NCI-H1436 treated with DMSO at 0.1 percent for 48 hours (cell line): Measurements from ENCODE around the gene CBLN3.

Experiments used
- DNase-seq: peaks from one replicate; lab custom pipeline; 2025; lab: John Stamatoyannopoulos, UW

CBLN3 gene

GRCh38 chr14:24426150-24426911 lies 3.1 kb downstream of the CBLN3 start:
- DNase-seq, result no peak

GRCh38 chr14:24425704-24426103 lies 3.8 kb downstream of the CBLN3 start:
- DNase-seq, result no peak

- no peak for DNase-seq
Measured at GRCh38 chr14:24422694-24423601, 6.5 kb downstream of the CBLN3 start.

DNA sequence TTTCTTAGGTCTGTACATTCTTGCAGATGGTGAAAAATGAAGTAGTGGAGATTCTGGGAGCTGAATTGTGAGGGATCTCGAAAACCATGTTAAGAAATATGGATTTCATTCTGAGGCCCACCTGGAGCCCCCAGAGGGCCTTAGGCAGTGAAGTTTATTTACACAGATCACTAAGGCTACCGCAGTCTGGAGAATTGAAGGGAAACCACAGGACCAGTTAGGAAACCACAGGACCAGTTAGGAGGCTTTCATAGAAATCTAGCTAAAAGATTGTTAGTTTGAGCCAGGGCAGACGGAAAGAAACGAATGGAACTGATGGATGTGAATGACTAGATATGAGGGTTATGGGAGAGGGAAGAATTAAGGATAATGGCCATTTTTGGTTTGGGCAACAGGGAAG lies 7.2 kb downstream of the CBLN3 start:
- DNase-seq, result no peak

DNA sequence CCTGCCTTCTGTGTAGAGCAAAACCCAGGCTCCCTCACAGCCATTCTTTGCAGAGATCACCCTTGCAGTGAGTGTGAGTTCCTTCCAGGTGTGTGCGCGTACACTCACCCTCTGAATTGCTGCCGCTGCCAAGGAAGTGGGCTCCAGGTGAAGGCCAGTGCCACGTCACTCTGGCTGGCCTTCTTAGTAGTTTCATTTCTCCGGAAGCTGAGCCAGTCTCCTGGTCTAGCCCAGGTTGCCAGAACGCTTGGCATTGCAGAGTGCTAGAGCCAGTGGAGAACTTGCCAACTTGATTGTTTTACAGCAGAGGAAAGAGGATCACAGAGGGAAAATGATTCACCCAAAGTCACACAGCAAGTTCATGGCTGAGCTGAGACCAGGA lies 11.0 kb downstream of the CBLN3 start:
- no peak for DNase-seq

DNA sequence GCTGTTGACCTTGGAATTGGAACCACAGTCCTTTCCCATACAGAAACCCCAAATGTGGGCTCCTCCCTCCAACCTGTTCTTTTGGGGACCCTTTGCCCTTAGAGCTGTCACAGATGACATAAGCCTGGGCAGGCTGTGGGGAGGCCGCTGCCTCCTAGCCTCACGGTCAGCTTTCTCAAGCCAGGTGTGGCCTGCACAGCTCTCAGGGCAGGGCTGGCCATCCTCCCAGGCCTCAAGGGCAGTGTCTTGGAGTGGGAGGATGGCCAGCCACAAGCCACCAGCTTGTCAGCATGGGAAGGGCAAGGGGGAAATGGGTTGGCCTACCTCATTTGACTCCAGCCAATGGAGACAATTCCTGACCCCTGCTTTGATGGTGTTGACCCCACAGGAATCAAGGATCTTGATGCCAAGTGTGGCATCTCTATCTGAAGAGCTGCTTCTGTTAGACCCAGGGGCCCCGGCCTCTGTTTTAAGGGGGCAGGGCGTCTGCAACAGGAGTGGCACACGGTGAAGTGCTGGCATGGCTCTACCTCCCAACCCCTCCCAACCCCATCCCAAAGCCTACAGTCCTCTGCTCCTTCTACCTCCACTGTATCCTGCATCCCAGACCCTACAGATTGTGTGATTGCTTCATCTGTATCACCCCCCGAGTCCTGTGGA lies 11.5 kb downstream of the CBLN3 start:
- no peak for DNase-seq

GRCh38 chr14:24416932-24417619 lies 12.4 kb downstream of the CBLN3 start:
- no peak for DNase-seq

GRCh38 chr14:24416254-24416931 lies 13.1 kb downstream of the CBLN3 start:
- DNase-seq, result no peak

DNA sequence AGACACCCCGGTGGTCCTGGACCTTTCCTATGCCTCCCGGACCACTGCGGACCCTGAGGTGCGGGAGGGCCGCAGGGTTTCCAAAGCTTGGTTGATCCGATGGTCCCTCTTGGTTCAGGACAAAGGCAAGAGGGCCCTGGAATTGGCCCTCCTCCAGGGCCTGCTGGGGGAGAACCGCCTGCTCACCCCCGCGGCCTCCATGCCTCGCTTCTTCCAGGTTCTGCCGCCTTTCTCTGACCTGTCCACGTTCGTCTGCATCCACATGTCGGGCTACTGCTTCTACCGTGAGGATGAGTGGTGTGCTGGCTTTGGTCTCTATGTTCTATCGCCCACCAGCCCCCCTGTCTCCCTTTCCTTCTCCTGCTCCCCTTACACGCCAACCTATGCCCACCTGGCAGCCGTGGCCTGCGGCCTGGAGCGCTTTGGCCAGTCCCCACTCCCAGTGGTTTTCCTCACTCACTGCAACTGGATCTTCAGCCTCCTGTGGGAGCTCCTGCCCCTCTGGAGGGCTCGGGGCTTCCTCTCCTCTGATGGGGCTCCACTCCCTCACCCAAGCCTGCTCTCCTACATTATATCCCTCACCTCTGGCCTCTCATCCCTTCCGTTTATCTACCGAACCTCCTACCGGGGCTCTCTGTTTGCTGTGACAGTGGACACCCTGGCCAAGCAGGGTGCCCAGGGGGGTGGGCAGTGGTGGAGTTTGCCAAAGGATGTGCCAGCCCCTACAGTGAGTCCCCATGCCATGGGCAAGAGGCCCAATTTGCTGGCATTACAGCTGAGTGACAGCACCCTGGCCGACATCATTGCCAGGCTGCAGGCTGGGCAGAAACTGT lies 13.8 kb downstream of the CBLN3 start:
- no peak for DNase-seq

DNA sequence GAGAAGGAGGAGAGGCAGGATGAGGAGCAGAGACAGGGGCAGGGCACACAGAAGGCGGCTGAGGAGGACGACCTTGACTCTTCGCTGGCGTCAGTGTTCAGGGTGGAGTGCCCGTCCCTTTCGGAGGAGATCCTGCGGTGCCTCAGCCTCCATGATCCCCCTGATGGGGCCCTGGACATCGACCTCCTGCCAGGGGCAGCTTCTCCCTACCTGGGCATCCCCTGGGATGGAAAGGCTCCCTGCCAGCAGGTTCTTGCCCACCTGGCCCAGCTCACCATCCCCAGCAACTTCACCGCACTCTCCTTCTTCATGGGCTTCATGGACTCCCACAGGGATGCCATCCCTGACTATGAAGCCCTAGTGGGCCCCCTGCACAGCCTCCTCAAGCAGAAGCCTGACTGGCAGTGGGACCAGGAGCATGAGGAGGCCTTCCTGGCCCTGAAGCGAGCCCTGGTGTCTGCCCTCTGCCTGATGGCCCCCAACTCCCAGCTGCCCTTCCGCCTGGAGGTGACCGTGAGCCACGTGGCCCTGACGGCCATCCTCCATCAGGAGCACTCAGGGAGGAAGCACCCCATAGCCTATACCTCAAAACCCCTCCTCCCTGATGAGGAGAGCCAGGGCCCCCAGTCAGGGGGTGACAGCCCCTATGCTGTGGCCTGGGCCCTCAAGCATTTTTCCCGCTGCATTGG lies 14.6 kb downstream of the CBLN3 start:
- no peak for DNase-seq

GRCh38 chr14:24414077-24414476 lies 15.4 kb downstream of the CBLN3 start:
- no peak for DNase-seq

DNA sequence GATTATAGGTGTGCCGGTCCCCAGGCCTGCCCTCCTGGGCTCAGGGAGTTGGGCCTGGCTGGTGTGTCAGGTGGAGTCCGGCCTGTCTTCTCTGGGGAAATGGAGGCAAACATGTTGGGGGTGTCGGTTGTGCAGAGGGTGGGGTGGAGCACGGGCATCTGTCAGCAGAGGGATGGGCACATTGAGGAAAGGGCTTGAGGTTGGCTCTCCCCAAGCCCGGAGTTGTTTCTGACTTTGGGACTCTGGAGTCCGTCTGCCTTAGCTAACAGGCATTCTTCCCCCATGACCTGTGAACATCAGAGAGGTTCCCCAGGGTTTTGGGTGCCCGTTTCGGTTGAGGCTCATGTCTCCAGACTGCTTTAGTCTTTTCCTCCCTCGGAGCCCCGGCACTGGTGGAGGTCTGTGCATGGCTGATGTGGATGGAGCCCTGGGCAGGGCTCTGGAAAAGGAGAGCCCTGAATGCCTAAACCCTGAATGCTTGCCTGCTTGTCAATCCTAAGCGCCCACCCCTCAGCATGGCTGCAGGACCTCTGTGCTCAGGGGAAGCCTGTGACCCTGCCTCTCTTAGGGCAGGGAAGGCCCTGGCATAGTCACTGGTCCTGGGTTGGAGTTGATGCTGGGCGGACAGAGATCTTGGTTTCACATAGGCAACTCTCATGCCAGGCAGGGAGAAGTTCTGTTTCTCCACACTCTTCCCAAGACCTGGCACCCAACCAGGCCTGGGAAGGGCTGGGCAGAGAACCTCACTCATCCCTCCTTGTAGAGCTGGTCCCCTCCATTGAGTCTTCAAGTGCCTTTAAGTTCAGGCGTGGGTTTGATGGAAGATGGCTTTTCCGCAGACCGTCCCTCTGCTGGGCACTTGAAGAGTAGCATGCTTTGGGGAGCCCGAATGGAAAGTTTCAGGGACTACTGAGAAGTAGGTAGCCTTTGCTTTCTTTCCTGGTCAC lies 17.8 kb downstream of the CBLN3 start:
- DNase-seq, result no peak

DNA sequence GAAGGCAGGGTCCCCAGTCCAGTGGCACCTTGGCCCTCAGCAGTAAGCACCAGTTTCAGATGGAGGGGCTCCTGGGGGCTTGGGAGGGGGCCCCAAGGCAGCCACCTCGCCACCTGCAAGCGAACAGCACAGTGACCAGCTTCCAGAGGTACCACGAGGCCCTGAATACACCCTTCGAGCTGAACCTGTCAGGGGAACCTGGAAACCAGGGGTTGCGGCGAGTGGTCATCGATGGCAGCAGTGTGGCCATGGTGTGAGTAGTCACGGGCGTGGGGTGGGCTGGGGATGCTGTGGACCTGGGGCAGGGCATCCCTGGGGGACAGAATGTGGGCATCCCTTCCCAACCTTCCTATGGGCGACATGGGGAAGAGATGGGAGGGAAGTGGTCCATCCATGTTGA lies 19.5 kb downstream of the CBLN3 start:
- DNase-seq, result no peak

DNA sequence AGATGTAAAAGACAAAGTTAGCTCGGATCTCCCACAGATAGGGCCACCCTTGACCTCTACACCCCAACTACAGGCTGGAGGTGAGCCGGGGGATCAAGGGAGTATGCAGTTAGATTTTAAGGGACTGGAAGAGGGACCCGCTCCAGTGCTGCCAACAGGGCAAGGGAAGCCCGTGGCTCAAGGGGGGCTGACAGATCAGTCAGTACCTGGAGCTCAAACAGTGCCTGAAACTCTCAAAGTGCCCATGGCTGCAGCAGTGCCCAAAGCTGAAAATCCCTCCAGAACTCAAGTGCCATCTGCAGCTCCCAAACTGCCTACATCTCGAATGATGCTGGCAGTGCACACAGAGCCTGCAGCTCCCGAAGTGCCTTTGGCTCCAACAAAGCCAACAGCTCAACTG lies 20.3 kb downstream of the CBLN3 start:
- DNase-seq, result no peak

DNA sequence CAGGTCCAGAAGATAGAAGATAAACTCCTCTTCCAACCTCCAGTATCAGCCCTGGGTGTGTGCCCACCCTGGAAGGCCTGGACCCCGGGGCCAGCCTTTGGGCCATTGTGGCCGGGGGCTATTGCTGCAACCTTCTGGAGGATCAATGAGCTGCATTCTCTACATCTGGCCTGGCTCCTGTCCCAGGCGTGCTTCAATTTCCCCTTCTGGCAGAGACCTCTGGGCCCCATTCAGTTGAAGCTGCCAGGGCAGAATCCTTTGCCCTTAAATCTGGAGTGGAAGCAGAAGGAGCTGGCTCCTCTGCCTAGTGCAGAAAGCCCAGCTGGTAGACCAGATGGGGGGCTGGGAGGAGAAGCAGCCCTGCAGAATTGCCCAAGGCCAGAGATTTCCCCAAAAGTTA lies 20.7 kb downstream of the CBLN3 start:
- DNase-seq, result no peak

GRCh38 chr14:24407608-24408325 lies 21.7 kb downstream of the CBLN3 start:
- DNase-seq, result no peak

DNA sequence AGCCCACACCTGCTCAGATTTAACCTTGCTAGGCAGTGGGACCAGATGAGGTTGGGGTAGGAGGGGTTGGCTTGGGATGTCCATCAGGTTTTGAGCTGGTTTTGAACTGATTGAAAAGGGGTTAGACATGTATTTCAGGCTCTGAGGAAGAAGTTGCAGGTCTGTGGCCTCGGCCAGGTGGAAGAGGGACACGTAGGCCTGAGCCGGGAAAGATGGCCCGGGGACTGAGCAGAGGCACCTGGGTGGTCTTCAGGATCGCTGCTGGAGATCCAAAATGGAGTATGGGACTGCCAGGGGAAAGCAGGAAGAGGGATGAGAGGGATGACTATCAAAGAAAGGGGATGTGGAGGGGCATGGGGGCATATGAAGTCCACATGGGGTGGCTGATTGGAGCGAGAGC lies 23.1 kb downstream of the CBLN3 start:
- DNase-seq, result no peak

- DNase-seq, result no peak
Measured at GRCh38 chr14:24404814-24405213, 24.7 kb downstream of the CBLN3 start.
